ENCODE measurements around the gene PAK1.

Gene PAK1

GRCh38 chr11:77322926-77323590 lies 150.8 kb downstream of the PAK1 start:
- Histone ChIP-seq H3K36me3 (ENCODE audit: insufficient read depth, low read length) (no peaks in the 10 kb centered on the region), H3K4me1 (ENCODE audit: insufficient read depth, low read length, severe bottlenecking) (no peaks in the 10 kb centered on the region), H4K20me1 (ENCODE audit: insufficient read depth, low read length) (no peaks in the 10 kb centered on the region), H2AFZ (ENCODE audit: low read length) (no peak overlapping the region), H3K27ac (ENCODE audit: low read depth, low read length, poor library complexity, severe bottlenecking) (no peak overlapping the region), H3K79me2 (ENCODE audit: insufficient read depth, low read length) (no peaks in the 10 kb centered on the region), H3K4me2 (ENCODE audit: low read length) (no peak overlapping the region), H3K9me3 (ENCODE audit: low read length) (no peaks in the 10 kb centered on the region), H3K9ac (ENCODE audit: low read length) (no peak overlapping the region), H3K27me3 (ENCODE audit: insufficient read depth, low read length) (peaks cover 4% of the 10 kb centered on the region; the same call in 1 of the 2 replicates), H3F3A (ENCODE audit: insufficient read depth, low read length) (no peaks in the 10 kb centered on the region), H3K9me2 (ENCODE audit: low read depth, low read length) (no peaks in the 10 kb centered on the region), H3K4me3 (ENCODE audit: low read depth, low read length, poor library complexity, severe bottlenecking) (no peak overlapping the region)
- no peak for TF ChIP-seq EZH2 (IDR thresholded peaks at IDR 0.05; ENCODE audit: borderline replicate concordance, low read length)
- no peak for TF ChIP-seq CTCF (IDR thresholded peaks at IDR 0.05; ENCODE audit: low read length)

- Histone ChIP-seq H3K79me2 (ENCODE audit: insufficient read depth, low read length) (no peaks in the 10 kb centered on the region), H2AFZ (ENCODE audit: low read length) (no peak overlapping the region), H4K20me1 (ENCODE audit: insufficient read depth, low read length) (no peaks in the 10 kb centered on the region), H3K9me3 (ENCODE audit: low read length) (no peaks in the 10 kb centered on the region), H3F3A (ENCODE audit: insufficient read depth, low read length) (no peaks in the 10 kb centered on the region), H3K4me2 (ENCODE audit: low read length) (no peak overlapping the region), H3K27ac (ENCODE audit: low read depth, low read length, poor library complexity, severe bottlenecking) (no peak overlapping the region), H3K36me3 (ENCODE audit: insufficient read depth, low read length) (no peaks in the 10 kb centered on the region), H3K4me1 (ENCODE audit: insufficient read depth, low read length, severe bottlenecking) (no peaks in the 10 kb centered on the region), H3K27me3 (ENCODE audit: insufficient read depth, low read length) (peaks cover 4% of the 10 kb centered on the region; the same call in 1 of the 2 replicates), H3K4me3 (ENCODE audit: low read depth, low read length, poor library complexity, severe bottlenecking) (no peak overlapping the region), H3K9me2 (ENCODE audit: low read depth, low read length) (no peaks in the 10 kb centered on the region), H3K9ac (ENCODE audit: low read length) (no peak overlapping the region)
- TF ChIP-seq CTCF (IDR thresholded peaks at IDR 0.05; ENCODE audit: low read length) (no peak), EZH2 (IDR thresholded peaks at IDR 0.05; ENCODE audit: borderline replicate concordance, low read length) (no peak)
These were observed 151.4 kb downstream of the PAK1 start for GRCh38 chr11:77322506-77322905.

GRCh38 chr11:77320351-77320750 lies 153.5 kb downstream of the PAK1 start:
- no peaks in the 10 kb centered on the region for H4K20me1 ChIP-seq (ENCODE audit: insufficient read depth, low read length)
- H3K9me2 ChIP-seq (ENCODE audit: low read depth, low read length): no peaks in the 10 kb centered on the region
- no peaks in the 10 kb centered on the region for H3K9me3 ChIP-seq (ENCODE audit: low read length)
- no peak for TF ChIP-seq CTCF (IDR thresholded peaks at IDR 0.05; ENCODE audit: low read length)
- no peak for TF ChIP-seq EZH2 (IDR thresholded peaks at IDR 0.05; ENCODE audit: borderline replicate concordance, low read length)
- no peaks in the 10 kb centered on the region for H3K4me1 ChIP-seq (ENCODE audit: insufficient read depth, low read length, severe bottlenecking)
- H3K9ac ChIP-seq (ENCODE audit: low read length): no peak overlapping the region
- no peaks in the 10 kb centered on the region for H3K79me2 ChIP-seq (ENCODE audit: insufficient read depth, low read length)
- H3K27ac ChIP-seq (ENCODE audit: low read depth, low read length, poor library complexity, severe bottlenecking): no peak overlapping the region
- H3K4me2 ChIP-seq (ENCODE audit: low read length): no peak overlapping the region
- H3K36me3 ChIP-seq (ENCODE audit: insufficient read depth, low read length): no peaks in the 10 kb centered on the region
- peaks cover 4% of the 10 kb centered on the region; the same call in 1 of the 2 replicates for H3K27me3 ChIP-seq (ENCODE audit: insufficient read depth, low read length)
- no peak overlapping the region for H3K4me3 ChIP-seq (ENCODE audit: low read depth, low read length, poor library complexity, severe bottlenecking)
- H3F3A ChIP-seq (ENCODE audit: insufficient read depth, low read length): no peaks in the 10 kb centered on the region
- no peak overlapping the region for H2AFZ ChIP-seq (ENCODE audit: low read length)
